HEK293T (cell line): ENCODE measurements around the gene SCUBE1.

Experiments used
- CTCF ChIA-PET: fragments of 350-600 bp; formaldehyde crosslinking; extraction: SDS; loops from one replicate; lab custom pipeline; 2021; ENCODE audit warnings: antibody characterized with exemption, inconsistent platforms; lab: Yijun Ruan, JAX
- POLR2A ChIA-PET: fragments of 350-600 bp; formaldehyde crosslinking; extraction: SDS; loops from one replicate; lab custom pipeline; 2020; ENCODE audit warnings: antibody characterized with exemption, inconsistent platforms; lab: Yijun Ruan, JAX
- DNase-seq: peaks from one replicate; pipeline ENCODE4 v3.0.0; 2012; ENCODE audit warnings: mixed read lengths; ENCODE audit errors: extremely low spot score
- ARNT ChIP-seq: fragments of 450-650 bp; IDR thresholded peaks from 2 replicates; pipeline ENCODE4 v1.6.1; 2017; ENCODE audit warnings: mild to moderate bottlenecking
- BHLHE40 ChIP-seq: fragments of 450-650 bp; IDR thresholded peaks from 2 replicates; pipeline ENCODE4 v1.6.1; 2016; ENCODE audit warnings: mild to moderate bottlenecking, moderate library complexity, borderline replicate concordance
- CTBP1 ChIP-seq: fragments of 450-650 bp; IDR thresholded peaks from 2 replicates; pipeline ENCODE4 v1.6.1; 2016; ENCODE audit warnings: borderline replicate concordance
- ELF4 ChIP-seq: fragments of 450-650 bp; IDR thresholded peaks from 2 replicates; pipeline ENCODE4 v1.6.1; 2017; ENCODE audit warnings: antibody characterized with exemption
- FOXA1 ChIP-seq: fragments of 450-650 bp; IDR thresholded peaks from 2 replicates; pipeline ENCODE4 v1.6.1; 2016; ENCODE audit warnings: mild to moderate bottlenecking
- FOXK2 ChIP-seq: fragments of 450-650 bp; IDR thresholded peaks from 2 replicates; pipeline ENCODE4 v1.6.1; 2016; ENCODE audit warnings: mild to moderate bottlenecking
- FOXM1 ChIP-seq: fragments of 450-650 bp; IDR thresholded peaks from 2 replicates; pipeline ENCODE4 v1.6.1; 2017; ENCODE audit warnings: mild to moderate bottlenecking, borderline replicate concordance
- HDGF ChIP-seq: fragments of 450-650 bp; IDR thresholded peaks from 2 replicates; pipeline ENCODE4 v1.6.1; 2017; ENCODE audit warnings: antibody characterized with exemption, borderline replicate concordance
- L3MBTL2 ChIP-seq: fragments of 450-650 bp; conservative IDR thresholded peaks from 2 replicates; pipeline ENCODE4 v1.6.1; 2016; ENCODE audit warnings: mild to moderate bottlenecking
- LEF1 ChIP-seq: fragments of 450-650 bp; IDR thresholded peaks from 2 replicates; pipeline ENCODE4 v1.6.1; 2017; ENCODE audit warnings: mild to moderate bottlenecking, borderline replicate concordance
- NFRKB ChIP-seq: fragments of 450-650 bp; IDR thresholded peaks from 2 replicates; pipeline ENCODE4 v1.6.1; 2016; ENCODE audit warnings: mild to moderate bottlenecking, moderate library complexity
- SP1 ChIP-seq: fragments of 450-650 bp; IDR thresholded peaks from 2 replicates; pipeline ENCODE4 v1.6.1; 2017
- SUZ12 ChIP-seq: fragments of 450-650 bp; IDR thresholded peaks from 2 replicates; pipeline ENCODE4 v1.6.1; 2016; ENCODE audit warnings: mild to moderate bottlenecking
- TARDBP ChIP-seq: fragments of 450-650 bp; IDR thresholded peaks from 2 replicates; pipeline ENCODE4 v1.6.1; 2016
- ZNF384 ChIP-seq: fragments of 450-650 bp; IDR thresholded peaks from 2 replicates; pipeline ENCODE4 v1.6.1; 2016
- TF ChIP-seq, protein P1 (sequence below): fragments of 450-650 bp; IDR thresholded peaks from 2 replicates; pipeline ENCODE4 v1.6.1; 2016

SCUBE1 gene

DNA sequence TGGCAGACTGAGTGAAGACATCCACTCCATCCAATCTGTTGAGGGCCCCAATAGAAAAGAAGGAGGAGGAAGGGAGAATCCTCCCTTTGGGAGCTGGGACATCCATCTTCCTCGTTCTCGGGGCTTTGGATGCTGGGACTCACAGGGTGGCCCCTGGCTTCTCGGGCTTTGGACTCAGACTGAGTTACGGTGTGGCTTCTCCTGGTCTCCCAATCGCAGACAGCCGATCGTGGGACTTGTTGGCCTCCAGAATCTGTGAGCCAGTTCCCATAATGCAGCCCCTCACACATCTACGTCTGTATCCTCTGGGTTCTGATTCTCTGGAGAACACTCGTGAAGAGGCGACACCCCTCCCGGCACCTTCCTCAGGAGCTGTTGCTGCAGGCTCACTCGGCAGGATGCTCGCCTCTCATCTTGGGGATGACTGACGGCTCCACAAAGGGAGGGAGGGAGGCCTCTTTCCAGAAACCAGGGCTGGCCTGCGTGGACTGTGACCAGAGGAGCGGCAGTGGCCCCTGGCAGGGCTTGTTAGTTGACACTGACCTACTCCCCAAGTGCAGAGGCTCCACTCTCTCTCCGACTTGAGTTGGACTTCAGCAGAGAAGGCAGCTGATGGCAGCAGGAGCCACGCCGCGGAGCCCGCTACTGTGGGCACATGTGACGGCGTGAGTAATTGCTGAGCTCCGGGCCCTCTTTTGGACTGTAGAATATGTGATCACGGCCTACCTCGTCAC, 141.5 kb downstream of the SCUBE1 start:
- CTCF ChIA-PET = no interaction called here
- POLR2A ChIA-PET = interaction anchor here (3.8 kb wide), 1 partner anchor 14 kb away, joined by 24 read pairs; the partner anchor contains the start of gene TTLL12
- no peak for TF ChIP-seq BHLHE40
- no peak for TF ChIP-seq HDGF
- no peak for TF ChIP-seq CTBP1
- TF ChIP-seq FOXK2 = no peak
- TF ChIP-seq NFRKB = no peak
- TF ChIP-seq FOXM1 = no peak
- no peak for TF ChIP-seq FOXA1
- no peak for TF ChIP-seq SUZ12
- TF ChIP-seq ELF4 = no peak
- TF ChIP-seq ARNT = no peak
- no peak for TF ChIP-seq ZNF384
- no peak for TF ChIP-seq L3MBTL2
- no peak for TF ChIP-seq LEF1
- TF ChIP-seq SP1 = no peak
- TF ChIP-seq, protein P1, sequence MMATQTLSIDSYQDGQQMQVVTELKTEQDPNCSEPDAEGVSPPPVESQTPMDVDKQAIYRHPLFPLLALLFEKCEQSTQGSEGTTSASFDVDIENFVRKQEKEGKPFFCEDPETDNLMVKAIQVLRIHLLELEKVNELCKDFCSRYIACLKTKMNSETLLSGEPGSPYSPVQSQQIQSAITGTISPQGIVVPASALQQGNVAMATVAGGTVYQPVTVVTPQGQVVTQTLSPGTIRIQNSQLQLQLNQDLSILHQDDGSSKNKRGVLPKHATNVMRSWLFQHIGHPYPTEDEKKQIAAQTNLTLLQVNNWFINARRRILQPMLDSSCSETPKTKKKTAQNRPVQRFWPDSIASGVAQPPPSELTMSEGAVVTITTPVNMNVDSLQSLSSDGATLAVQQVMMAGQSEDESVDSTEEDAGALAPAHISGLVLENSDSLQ = no peak
- no peak for TF ChIP-seq TARDBP
- DNase-seq = no peak

DNA sequence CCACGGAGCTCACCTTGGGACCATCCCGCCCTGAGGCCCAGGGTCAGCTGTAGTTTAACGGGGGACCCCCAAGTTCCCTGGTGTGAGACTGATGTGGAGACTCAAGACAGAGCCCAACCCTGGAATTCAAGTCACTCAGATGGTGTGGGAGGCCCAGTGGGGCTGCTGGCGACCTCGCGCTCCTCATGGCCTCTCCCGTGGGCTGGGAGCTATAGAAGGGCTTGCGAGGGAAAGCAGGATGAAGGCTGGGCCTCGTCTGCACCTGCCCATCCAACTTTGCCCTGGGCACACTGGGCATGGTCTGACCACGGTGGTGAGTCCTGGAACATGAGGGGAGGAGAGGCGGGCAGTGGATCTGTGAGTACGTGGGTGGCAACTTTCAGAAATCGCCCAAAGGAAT, 142.6 kb downstream of the SCUBE1 start:
- CTCF ChIA-PET = interaction anchor here (0.6 to 1.6 kb wide), 2 partner anchors 13 to 146 kb away, joined by 3 to 5 read pairs; no protein-coding TSS in a partner anchor
- POLR2A ChIA-PET = interaction anchor here (3.8 kb wide), 1 partner anchor 13 kb away, joined by 24 read pairs; the partner anchor contains the start of gene TTLL12

DNA sequence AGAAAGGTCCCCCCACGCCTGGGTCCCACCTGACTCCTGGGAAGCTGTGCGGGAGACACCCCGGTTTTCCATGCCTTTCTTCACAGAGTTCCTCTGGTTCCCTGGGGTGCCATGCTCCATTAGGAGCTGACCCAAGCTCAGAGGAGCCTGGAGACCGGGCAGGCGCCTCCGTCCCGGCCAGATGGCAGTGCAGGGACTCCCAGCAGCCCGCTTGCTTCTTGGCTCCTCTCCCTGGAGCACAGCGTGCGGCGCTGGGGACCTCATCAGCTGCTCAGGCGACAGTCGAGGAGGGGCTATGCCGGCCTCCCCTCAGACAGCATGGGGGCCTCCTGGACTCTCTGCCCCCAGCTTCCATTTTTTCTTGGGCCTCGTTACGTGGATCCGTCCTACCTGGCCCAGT, 143.1 kb downstream of the SCUBE1 start:
- ChIA-PET POLR2A (interaction anchor here (3.8 kb wide), 1 partner anchor 13 kb away, joined by 24 read pairs; the partner anchor contains the start of gene TTLL12), CTCF (interaction anchor here (1.6 kb wide), 1 partner anchor 12 kb away, joined by 5 read pairs; no protein-coding TSS in a partner anchor)
- no peak for DNase-seq
- TF ChIP-seq ARNT = no peak
- TF ChIP-seq FOXM1 = no peak
- no peak for TF ChIP-seq HDGF
- TF ChIP-seq NFRKB = no peak
- TF ChIP-seq FOXA1 = no peak
- TF ChIP-seq TARDBP = no peak
- TF ChIP-seq L3MBTL2 = no peak
- TF ChIP-seq FOXK2 = no peak
- TF ChIP-seq SUZ12 = no peak
- no peak for TF ChIP-seq CTBP1
- no peak for TF ChIP-seq ELF4

More for the DNA sequence above, 142.6 kb downstream of the SCUBE1 start:
- no peak for DNase-seq
- TF ChIP-seq SP1 (no peak), LEF1 (no peak), BHLHE40 (no peak), CTBP1 (no peak), NFRKB (no peak), ARNT (no peak), L3MBTL2 (no peak), HDGF (no peak), FOXM1 (no peak), SUZ12 (no peak), TARDBP (no peak), ZNF384 (no peak), FOXA1 (no peak), FOXK2 (no peak), ELF4 (no peak)
- TF ChIP-seq, protein P1 = no peak

DNA sequence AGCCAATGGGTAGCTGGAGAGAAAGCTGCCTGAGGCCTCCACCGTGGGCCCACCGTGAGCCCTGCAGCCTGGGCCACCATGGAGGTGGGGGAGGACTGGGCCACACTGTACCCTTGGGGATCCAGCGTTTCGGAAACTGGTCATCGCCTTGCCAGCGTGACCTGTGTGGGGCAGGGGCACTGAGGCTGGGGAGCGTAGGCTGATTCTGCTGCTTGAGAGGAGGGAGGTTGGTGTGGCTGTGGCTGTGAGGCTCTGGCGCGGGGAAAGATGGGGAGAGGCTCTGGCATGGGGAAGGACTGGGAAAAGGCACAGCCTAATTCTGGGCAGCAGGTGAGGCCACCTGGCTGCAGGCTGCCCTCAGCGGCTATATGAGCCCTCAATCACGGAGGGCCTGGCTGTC, 143.6 kb downstream of the SCUBE1 start:
- TF ChIP-seq LEF1 = no peak
- POLR2A ChIA-PET = interaction anchor here (3.8 kb wide), 1 partner anchor 12 kb away, joined by 24 read pairs; the partner anchor contains the start of gene TTLL12
- DNase-seq = no peak
- CTCF ChIA-PET = interaction anchor here (1.6 kb wide), 1 partner anchor 12 kb away, joined by 5 read pairs; no protein-coding TSS in a partner anchor

DNA sequence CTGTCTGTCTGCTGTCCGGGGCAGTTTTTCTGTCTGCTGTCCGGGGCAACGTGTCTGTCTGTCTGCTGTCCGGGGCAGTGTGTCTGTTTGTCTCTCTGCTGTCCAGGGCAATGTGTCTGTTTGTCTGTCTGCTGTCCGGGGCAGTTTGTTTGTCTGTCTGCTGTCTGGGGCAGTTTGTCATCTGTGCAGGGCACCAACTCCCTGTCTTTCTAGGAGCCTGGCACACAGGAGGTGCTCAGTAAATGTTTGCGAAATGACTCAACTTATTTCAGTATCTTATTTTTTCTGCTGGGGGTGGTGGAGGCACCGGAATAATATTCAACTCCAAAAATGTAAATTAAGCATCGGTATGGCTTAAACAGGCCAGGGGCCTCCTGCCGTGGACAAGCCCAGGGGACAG, 144.2 kb downstream of the SCUBE1 start:
- TF ChIP-seq TARDBP (no peak), ELF4 (no peak)
- DNase-seq = no peak
- ChIA-PET CTCF (no interaction called here), POLR2A (interaction anchor here (3.8 kb wide), 1 partner anchor 12 kb away, joined by 24 read pairs; the partner anchor contains the start of gene TTLL12)

DNA sequence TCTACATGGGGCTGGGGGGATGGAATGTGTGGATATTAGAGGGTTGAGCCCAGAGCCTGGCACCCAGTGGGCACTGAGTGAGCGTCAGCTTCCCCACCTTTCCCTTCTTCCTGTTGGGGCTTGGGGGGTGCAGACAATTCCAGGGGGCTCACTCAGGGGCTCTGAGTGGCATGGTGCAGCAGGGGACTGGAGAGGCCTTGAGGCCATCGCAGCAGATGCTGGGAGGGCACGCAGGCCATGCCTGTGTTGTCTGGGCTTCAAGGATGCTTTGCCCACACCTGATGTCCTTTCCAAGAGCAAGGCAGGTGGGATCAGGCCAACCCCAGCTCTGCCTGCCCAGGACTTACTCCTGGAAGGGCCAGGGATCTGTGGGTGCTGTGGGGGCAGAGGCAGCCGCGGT, 145.0 kb downstream of the SCUBE1 start:
- ChIA-PET CTCF (no interaction called here), POLR2A (interaction anchor here (3.0 kb wide), 1 partner anchor 10 kb away, joined by 14 read pairs; no protein-coding TSS in a partner anchor)
- TF ChIP-seq HDGF (no peak), SUZ12 (no peak)
- no peak for DNase-seq

DNA sequence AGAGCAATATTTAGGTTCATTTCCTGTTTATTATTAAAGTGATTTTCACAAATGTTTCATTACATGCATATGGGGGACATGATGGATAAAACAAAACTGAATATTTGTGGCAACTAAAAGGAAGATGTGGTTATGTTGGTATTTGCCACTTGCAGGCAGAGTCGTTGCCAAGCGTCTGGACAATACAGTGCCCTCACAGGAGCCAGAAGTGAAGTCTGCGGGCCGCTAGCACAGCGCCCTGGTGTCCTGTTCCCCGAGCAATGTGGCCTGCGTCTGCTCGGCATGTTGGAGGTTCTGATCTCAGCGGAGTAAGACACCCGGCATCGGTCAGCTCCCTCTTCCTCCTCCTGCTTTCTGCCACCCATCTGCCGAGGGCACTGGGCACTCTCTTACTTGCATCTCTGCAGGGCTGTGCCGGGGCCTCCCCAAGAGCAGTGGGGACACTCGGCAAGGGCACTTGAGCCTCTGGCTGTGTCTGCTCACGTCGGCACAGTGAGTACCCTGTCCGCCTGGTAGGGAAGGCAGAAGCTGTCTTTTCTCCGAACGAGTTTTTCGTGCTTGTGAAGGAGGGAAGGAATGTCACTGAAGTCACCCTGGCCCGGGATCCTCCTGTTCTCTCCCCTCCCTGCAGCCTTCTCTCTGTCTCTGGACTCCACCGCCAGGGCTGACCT, 145.8 kb downstream of the SCUBE1 start:
- ChIA-PET CTCF (interaction anchor here (0.7 kb wide), 1 partner anchor 10 kb away, joined by 3 read pairs; no protein-coding TSS in a partner anchor), POLR2A (interaction anchor here (1.0 to 3.0 kb wide), 2 partner anchors 10 to 544 kb away, joined by 3 to 14 read pairs; no protein-coding TSS in a partner anchor)
- DNase-seq = no peak
- TF ChIP-seq SUZ12 (no peak), BHLHE40 (no peak), FOXK2 (no peak), SP1 (no peak), ELF4 (no peak), TARDBP (no peak), L3MBTL2 (no peak), NFRKB (no peak), CTBP1 (no peak), FOXA1 (no peak), ZNF384 (no peak)
- TF ChIP-seq, protein P1 = no peak
